Motor neuron (in vitro differentiated cells): Measurements from ENCODE around the gene KHDC4. TPM values are rescaled to one million over a fixed set of nuclear protein-coding genes. Genes with fewer than 3 reads are reported as not detected.
A peak's percentile ranks its signal among the peaks of the same experiment; 100 is the strongest.
"Not testable (repeated sequence)": the region's sequence is repeated elsewhere in the genome, so short reads cannot be mapped to it uniquely, and the experiment has no call there.

Experiments
- ATAC-seq, 8 experiments: fragments of 200-7000 bp; cut with Tn5 transposase; replicated peaks in 6 of 8; 2 replicates each; pipeline ENCODE4 v1.8.0; 2021; ENCODE audit warnings: mild to moderate bottlenecking in 8 of 8, moderate library complexity in 8 of 8
- H3K27ac ChIP-seq, 2 donors: fragments of 250-450 bp; sonication (Bioruptor Pico); 2 replicates each; pipeline ENCODE4 v1.9.0; 2021; ENCODE audit warnings: antibody characterized with exemption in 2 of 2, mild to moderate bottlenecking in 2 of 2, moderate library complexity in 1 of 2
- H3K4me1 ChIP-seq, 2 donors: fragments of 250-450 bp; sonication (Bioruptor Pico); replicated peaks in 1 of 2; 2 replicates each; pipeline ENCODE4 v1.6.1; 2021; ENCODE audit warnings: antibody characterized with exemption in 2 of 2, mild to moderate bottlenecking in 2 of 2, moderate library complexity in 1 of 2
- H3K4me3 ChIP-seq, 5 donors: fragments of 250-450 bp; sonication (Bioruptor Pico); 2 replicates each; pipeline ENCODE4 v1.9.0; 2021; ENCODE audit warnings: antibody characterized with exemption in 5 of 5, mild to moderate bottlenecking in 5 of 5, moderate library complexity in 4 of 5
- WGBS, 10 experiments: fragments of 450-650 bp; shearing (Covaris generic); methylation state at CpG; one replicate each; pipeline ENCODE4 v1.0.0; 2022; 5-methylcytosine and 5-hydroxymethylcytosine counted together
- in situ Hi-C, 9 experiments: fragments of 400-800 bp; cut with MboI; loops; one replicate each; pipeline ENCODE4 v1.15.0; 2021; ENCODE audit warnings: low sequenced_read_pairs in 9 of 9, low pct_unique_long_range_greater_than_20kb in 2 of 9; ENCODE audit not compliant: unreplicated experiment in 9 of 9
- total RNA-seq, 8 experiments: library from RNA; unstranded; fragments of 300-600 nt; gene quantifications; 2 replicates each; pipeline versions ENCODE4 v1.2.3 to v1.2.4, GENCODE V29; 2022

The KHDC4 gene
- total RNA-seq, 8 experiments from 2014 or later, result 37.4 to 89.4 (median 62.4) TPM

DNA sequence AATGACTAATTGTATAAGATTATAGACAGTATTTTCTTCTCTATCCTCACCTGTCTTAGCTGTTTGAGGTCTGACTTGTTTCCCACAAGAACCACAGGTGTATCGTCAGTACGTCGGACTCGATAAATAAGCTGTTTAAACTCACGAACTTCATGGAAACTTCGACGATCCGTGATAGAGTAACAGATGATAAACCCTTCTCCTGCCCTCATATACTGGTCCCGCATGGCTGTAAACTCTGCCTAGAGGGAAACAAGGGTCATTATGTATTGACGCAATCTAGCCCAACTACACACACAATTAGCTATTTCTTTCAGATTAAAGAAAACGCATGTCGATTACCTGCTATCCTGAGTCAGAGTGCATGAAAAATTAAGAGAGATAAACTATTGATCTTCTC is 30.0 kb downstream of the KHDC4 start:
- no peak overlapping the region for H3K4me3 ChIP-seq
- H3K27ac ChIP-seq, result no peak overlapping the region

GRCh38 chr1:155900161-155900560 is 34.1 kb downstream of the KHDC4 start:
- Histone ChIP-seq H3K4me3 (no peak overlapping the region), H3K27ac (no peak overlapping the region), H3K4me1 (no peaks in the 10 kb centered on the region)
- 55 to 100% (median 90%) methylated on average over 1 to 4 of the region's 4 CpGs; no CpG with 5 or more reads in 1 of the 10 experiments for WGBS, 10 experiments
- in situ Hi-C loops, result no loop called here
- no peak for ATAC-seq

More for the DNA sequence above, 30.0 kb downstream of the KHDC4 start:
- no peaks in the 10 kb centered on the region for H3K4me1 ChIP-seq
- in situ Hi-C loops, result no loop called here
- 92 to 100% (median 97%) methylated on average over 3 to 12 of the region's 12 CpGs for WGBS, 10 experiments
- no peak for ATAC-seq

- in situ Hi-C loops, result no loop called here
- Histone ChIP-seq H3K27ac (no peak overlapping the region), H3K4me3 (no peak overlapping the region), H3K4me1 (no peaks in the 10 kb centered on the region)
- ATAC-seq, result no peak
- 80 to 100% (median 96%) methylated on average over 1 to 2 of the region's 2 CpGs; no CpG with 5 or more reads in 1 of the 10 experiments for WGBS, 10 experiments
Measured at GRCh38 chr1:155899683-155900082, 34.5 kb downstream of the KHDC4 start.

- H3K4me1 ChIP-seq, result no peaks in the 10 kb centered on the region
- 15 to 100% (median 87%) methylated on average over 1 to 2 of the region's 2 CpGs for WGBS, 10 experiments
- in situ Hi-C loops, result no loop called here
- peak in 3 of 8 experiments; percentile 52 to 92 (median 86) for ATAC-seq
- no peak overlapping the region for H3K27ac ChIP-seq
- H3K4me3 ChIP-seq, result no peak overlapping the region
Measured at GRCh38 chr1:155898888-155899287, 35.3 kb downstream of the KHDC4 start.

DNA sequence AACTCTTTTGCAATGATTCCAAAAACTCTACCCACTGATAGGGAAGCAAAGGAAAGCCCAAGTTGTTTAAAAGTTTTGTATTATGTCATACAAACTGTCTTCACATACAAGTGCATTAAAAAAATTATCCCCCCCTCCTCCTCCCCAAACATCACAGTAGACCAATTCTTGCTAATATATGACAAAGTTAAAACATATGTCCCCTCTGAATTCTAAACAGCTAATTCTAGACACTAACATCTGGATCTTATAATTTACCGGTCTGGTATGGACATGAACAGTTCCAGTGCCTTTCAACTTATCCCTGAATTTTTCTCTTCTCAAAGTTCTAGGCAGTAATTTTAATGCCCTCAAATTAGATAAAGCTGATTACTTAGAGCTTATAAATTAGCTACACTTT is 36.5 kb downstream of the KHDC4 start:
- in situ Hi-C loops, result no loop called here
- H3K4me1 ChIP-seq, result peaks cover 0 to 3% of the 10 kb centered on the region in 2 donors
- 13 to 100% (median 87%) methylated on average over 1 of the region's 1 CpG; no CpG with 5 or more reads in 2 of the 10 experiments for WGBS, 10 experiments
- no peak overlapping the region for H3K4me3 ChIP-seq
- ATAC-seq, result no peak
- no peak overlapping the region for H3K27ac ChIP-seq

GRCh38 chr1:155896476-155896875 is 37.7 kb downstream of the KHDC4 start:
- H3K27ac ChIP-seq, ATAC-seq, H3K4me1 ChIP-seq, in situ Hi-C loops, H3K4me3 ChIP-seq: not testable (repeated sequence)
- WGBS, 10 experiments, result 96 to 100% (median 100%) methylated on average over 3 to 6 of the region's 8 CpGs; no CpG with 5 or more reads in 5 of the 10 experiments

DNA sequence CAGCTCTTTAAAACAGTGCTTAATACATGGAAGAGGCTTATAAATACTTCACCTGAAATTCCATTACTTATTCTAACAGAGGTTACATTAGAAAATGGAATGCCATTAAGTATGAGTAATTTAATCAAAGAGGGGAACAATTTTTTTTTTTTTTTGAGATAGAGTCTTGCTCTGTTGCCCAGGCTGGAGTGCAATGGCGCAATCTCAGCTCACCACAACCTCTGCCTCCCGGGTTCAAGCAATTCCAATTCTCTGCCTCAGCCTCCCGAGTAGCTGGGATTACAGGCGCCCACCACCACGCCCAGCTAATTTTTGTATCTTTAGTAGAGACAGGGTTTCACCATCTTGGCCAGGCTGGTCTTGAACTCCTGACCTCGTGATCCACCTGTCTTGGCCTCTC is 38.6 kb downstream of the KHDC4 start:
- H3K27ac ChIP-seq, H3K4me1 ChIP-seq, in situ Hi-C loops, H3K4me3 ChIP-seq, ATAC-seq: not testable (repeated sequence)
- 89 to 100% (median 96%) methylated on average over 1 to 6 of the region's 6 CpGs; no CpG with 5 or more reads in 3 of the 10 experiments for WGBS, 10 experiments

DNA sequence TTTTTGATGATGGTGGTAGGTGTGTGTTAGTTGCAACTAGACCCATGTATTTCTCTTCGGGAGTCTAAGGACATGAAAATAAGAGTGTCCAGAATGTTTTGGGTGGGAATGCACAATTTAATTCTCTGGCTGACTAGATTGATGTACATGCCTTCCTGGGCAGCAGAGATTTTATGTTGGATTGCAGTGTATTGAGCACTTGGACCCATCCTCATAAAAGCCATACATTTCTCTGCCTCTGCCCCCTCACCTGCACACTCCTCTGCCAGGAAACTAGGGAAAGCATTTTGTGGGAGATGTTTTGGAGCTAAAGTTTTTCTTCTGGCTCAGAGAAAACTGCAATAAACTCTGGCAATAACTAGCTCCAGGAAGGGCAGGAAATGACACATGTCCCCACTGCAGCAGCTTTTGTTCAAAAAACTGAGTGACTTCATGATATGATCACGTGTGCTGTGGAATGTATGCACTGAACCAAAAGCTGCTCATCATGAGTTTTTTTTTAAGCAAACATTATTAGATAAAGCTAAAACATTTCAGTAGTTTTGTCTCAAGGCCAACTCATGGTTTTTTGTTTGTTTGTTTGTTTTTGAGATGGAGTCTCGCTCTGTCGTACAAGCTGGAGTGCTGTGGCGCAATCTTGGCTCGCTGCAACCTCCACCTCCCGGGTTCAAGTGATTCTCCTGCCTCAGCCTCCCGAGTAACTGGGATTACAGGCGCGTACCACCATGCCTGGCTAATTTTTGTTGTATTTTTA is 40.6 kb downstream of the KHDC4 start:
- ATAC-seq, result peak; percentile 23 to 70 (median 54)
- Histone ChIP-seq H3K27ac (no peak overlapping the region), H3K4me1 (peaks cover 0 to 5% of the 10 kb centered on the region in 2 donors), H3K4me3 (no peak overlapping the region)
- in situ Hi-C loops, result no loop called here
- 38 to 94% (median 81%) methylated on average over 2 to 10 of the region's 10 CpGs; no CpG with 5 or more reads in 2 of the 10 experiments for WGBS, 10 experiments

DNA sequence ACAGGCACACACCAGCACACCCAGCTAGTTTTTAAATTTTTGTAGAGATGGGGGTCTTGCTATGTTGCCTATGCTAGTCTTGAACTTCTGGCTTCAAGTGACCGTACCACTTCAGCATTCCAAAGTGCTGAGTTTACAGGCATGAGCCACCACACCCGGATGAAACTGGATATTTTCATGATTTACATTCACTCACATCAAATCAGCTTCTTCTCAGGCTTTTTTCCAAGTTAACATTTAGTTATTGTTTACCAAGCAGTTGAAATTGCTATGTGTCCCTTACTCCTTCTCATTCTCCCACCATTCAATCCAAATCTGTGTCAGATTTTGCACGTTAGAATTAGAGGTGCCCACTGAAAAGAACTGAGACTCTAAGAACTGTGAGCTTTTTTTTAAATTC is 41.4 kb downstream of the KHDC4 start:
- Histone ChIP-seq H3K27ac (no peak overlapping the region), H3K4me3 (no peak overlapping the region), H3K4me1 (peaks cover 0 to 5% of the 10 kb centered on the region in 2 donors)
- 0 to 100% (median 59%) methylated on average over 1 to 3 of the region's 3 CpGs; no CpG with 5 or more reads in 1 of the 10 experiments for WGBS, 10 experiments
- ATAC-seq, result peak; percentile 9 to 84 (median 46)
- in situ Hi-C loops, result no loop called here

DNA sequence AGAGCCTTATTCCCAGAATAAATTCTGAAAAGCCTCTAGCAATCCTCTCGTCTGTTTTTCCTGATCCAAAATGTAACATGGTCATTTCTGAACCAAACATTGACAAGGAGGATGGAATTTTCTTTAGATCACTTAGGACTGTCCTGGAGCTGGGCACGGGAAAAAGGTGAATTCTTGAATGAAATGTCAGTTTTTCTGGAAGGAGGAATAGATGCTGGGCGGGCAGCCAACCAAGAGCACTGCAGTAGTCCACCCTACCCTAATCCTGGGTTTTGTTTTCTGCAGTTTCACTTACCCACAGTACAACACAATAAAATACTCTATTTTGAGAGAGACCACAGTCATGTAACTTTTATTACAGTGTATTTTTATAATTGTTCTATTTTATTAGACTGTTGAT is 44.0 kb downstream of the KHDC4 start:
- no peak for ATAC-seq
- in situ Hi-C loops, result no loop called here
- H3K27ac ChIP-seq, result no peak overlapping the region
- peaks cover 0 to 5% of the 10 kb centered on the region in 2 donors for H3K4me1 ChIP-seq
- 36 to 100% (median 76%) methylated on average over 1 to 3 of the region's 3 CpGs; no CpG with 5 or more reads in 1 of the 10 experiments for WGBS, 10 experiments
- no peak overlapping the region for H3K4me3 ChIP-seq

DNA sequence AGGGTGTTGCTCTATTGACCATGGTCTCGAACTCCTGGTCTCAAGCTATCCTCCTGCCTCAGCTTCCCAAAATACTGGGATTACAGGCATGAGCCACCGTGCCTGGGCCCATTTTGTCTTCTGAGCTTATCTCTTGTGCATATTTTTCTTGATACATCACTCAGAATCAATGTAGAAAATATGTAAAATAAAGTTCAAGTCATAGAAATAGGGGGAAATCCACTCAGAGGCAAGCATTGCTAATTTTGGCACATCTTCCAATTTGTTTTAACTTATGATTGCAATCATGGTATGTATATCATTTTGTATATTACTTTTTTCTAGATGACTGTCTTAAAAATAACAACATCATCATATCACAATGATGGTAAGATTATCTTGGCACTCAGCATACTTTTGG is 44.6 kb downstream of the KHDC4 start:
- no peak overlapping the region for H3K27ac ChIP-seq
- H3K4me3 ChIP-seq, result no peak overlapping the region
- ATAC-seq, result no peak
- WGBS, 10 experiments, result 46 to 100% (median 89%) methylated on average over 1 to 2 of the region's 2 CpGs
- H3K4me1 ChIP-seq, result peaks cover 0 to 5% of the 10 kb centered on the region in 2 donors
- in situ Hi-C loops, result no loop called here

DNA sequence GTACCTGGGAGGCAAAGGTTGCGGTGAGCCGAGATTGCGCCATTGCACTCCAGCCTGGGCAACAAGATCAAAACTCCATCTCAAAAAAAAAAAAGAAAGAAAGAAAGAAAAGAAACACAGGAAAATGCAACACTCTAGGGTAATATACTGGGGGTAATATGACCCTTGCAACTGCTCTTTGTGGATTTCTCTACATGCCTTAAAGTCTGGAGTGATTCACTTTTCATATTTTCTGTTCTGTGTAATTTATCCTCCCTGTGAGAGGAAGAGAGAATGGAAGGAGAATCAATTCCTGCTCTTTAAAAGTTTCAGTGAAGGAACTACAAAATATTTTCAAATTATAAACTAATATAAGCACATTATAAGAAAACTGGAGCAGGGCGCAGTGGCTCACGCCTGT is 45.7 kb downstream of the KHDC4 start:
- WGBS, 10 experiments, result 81 to 100% (median 93%) methylated on average over 2 to 5 of the region's 5 CpGs; no CpG with 5 or more reads in 3 of the 10 experiments
- in situ Hi-C loops, result no loop called here
- no peak for ATAC-seq
- Histone ChIP-seq H3K4me3 (no peak overlapping the region), H3K4me1 (peaks cover 0 to 5% of the 10 kb centered on the region in 2 donors), H3K27ac (no peak overlapping the region)

- peak in 4 of 8 experiments; percentile 63 to 85 (median 68) for ATAC-seq
- in situ Hi-C loops, result no loop called here
- Histone ChIP-seq H3K4me1 (no peaks in the 10 kb centered on the region), H3K27ac (no peak overlapping the region), H3K4me3 (no peak overlapping the region)
Measured at GRCh38 chr1:155884982-155885381, 49.2 kb downstream of the KHDC4 start.
